Ishikawa (cell line): ENCODE data around the gene ZSWIM6.

Experiments used
- CEBPB ChIP-seq: IDR thresholded peaks from 2 replicates; pipeline ENCODE4 v1.6.1; 2012
- EP300 ChIP-seq: IDR thresholded peaks from 2 replicates; pipeline ENCODE4 v1.6.1; 2012; ENCODE audit warnings: borderline replicate concordance
- MAX ChIP-seq: IDR thresholded peaks from 2 replicates; pipeline ENCODE4 v1.6.1; 2012
- RAD21 ChIP-seq: IDR thresholded peaks from 2 replicates; pipeline ENCODE4 v1.6.1; 2012; ENCODE audit warnings: low read depth
- TAF1 ChIP-seq: IDR thresholded peaks from 2 replicates; pipeline ENCODE4 v1.6.1; 2012; ENCODE audit warnings: low read depth, mild to moderate bottlenecking
- TCF12 ChIP-seq: IDR thresholded peaks from 2 replicates; pipeline ENCODE4 v1.6.1; 2012; ENCODE audit warnings: low read depth
- YY1 ChIP-seq: IDR thresholded peaks from 2 replicates; pipeline ENCODE4 v1.6.1; 2012; ENCODE audit warnings: low read depth

- TF ChIP-seq MAX (no peak), EP300 (no peak), TAF1 (no peak), RAD21 (no peak), YY1 (no peak), TCF12 (no peak), CEBPB (no peak)
Observed at GRCh38 chr5:61412361-61412760, 80.3 kb downstream of the ZSWIM6 start.
